Gastroesophageal sphincter (tissue), 3 donors: ENCODE measurements around the gene UNC93B1.

Experiments
- CTCF ChIP-seq, 4 experiments: fragments of 200-600 bp in 2 of 4; fragments of 450-650 bp in 2 of 4; sonication (generic) in 1 of 4; IDR thresholded peaks; one replicate each; pipeline ENCODE4 v1.5.1; 2017 to 2019; ENCODE audit warnings: antibody characterized with exemption in 4 of 4, mild to moderate bottlenecking in 2 of 4, moderate library complexity in 2 of 4
- POLR2A ChIP-seq, 2 donors: fragments of 450-650 bp; IDR thresholded peaks; one replicate each; pipeline ENCODE4 v1.6.1; 2017; ENCODE audit warnings: antibody characterized with exemption in 2 of 2, mild to moderate bottlenecking in 2 of 2, moderate library complexity in 1 of 2

- TF ChIP-seq CTCF (IDR thresholded peaks at IDR 0.05) (no peak), POLR2A (IDR thresholded peaks at IDR 0.05) (no peak)
These were observed 46.5 kb upstream of the UNC93B1 start for GRCh38 chr11:68050371-68050841.
